ENCODE measurements around the gene GIGYF2. TPM values are rescaled to one million over a fixed set of nuclear protein-coding genes. Genes with fewer than 3 reads are reported as not detected.

The GIGYF2 gene
- total and polyA plus RNA-seq, 2 experiments from 2014 or later, result 29.8 to 63.6 TPM

- Histone ChIP-seq H3K4me2 (no peak within 1 kb of the TSS), H3K9me2 (replicated peaks; ENCODE audit: insufficient read depth) (no peaks in the 10 kb centered on the region), H3K79me2 (no peaks in the 10 kb centered on the region), H2AFZ (no peak within 1 kb of the TSS), H3K27me3 (no peaks in the 10 kb centered on the region), H3K4me1 (ENCODE audit: insufficient read depth) (peaks cover 4% of the 10 kb centered on the region), H4K20me1 (ENCODE audit: insufficient read depth, poor library complexity, severe bottlenecking) (no peaks in the 10 kb centered on the region), H3K36me3 (replicated peaks; ENCODE audit: insufficient read depth, low read depth) (no peaks in the 10 kb centered on the region), H3K4me3 (no peak within 1 kb of the TSS), H3K27ac (no peak within 1 kb of the TSS), H3K9me3 (ENCODE audit: low read depth) (no peaks in the 10 kb centered on the region)
- WGBS (ENCODE audit: low lambda C conversion rate, missing lambda C conversion rate), result 89% methylated on average over 12 of the region's 21 CpGs
- no peak for TF ChIP-seq EZH2 (IDR thresholded peaks at IDR 0.05; ENCODE audit: borderline replicate concordance)
- TF ChIP-seq, protein P1, sequence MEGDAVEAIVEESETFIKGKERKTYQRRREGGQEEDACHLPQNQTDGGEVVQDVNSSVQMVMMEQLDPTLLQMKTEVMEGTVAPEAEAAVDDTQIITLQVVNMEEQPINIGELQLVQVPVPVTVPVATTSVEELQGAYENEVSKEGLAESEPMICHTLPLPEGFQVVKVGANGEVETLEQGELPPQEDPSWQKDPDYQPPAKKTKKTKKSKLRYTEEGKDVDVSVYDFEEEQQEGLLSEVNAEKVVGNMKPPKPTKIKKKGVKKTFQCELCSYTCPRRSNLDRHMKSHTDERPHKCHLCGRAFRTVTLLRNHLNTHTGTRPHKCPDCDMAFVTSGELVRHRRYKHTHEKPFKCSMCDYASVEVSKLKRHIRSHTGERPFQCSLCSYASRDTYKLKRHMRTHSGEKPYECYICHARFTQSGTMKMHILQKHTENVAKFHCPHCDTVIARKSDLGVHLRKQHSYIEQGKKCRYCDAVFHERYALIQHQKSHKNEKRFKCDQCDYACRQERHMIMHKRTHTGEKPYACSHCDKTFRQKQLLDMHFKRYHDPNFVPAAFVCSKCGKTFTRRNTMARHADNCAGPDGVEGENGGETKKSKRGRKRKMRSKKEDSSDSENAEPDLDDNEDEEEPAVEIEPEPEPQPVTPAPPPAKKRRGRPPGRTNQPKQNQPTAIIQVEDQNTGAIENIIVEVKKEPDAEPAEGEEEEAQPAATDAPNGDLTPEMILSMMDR (IDR thresholded peaks at IDR 0.05; ENCODE audit: poor library complexity), result no peak
- TF ChIP-seq EZH2phosphoT487 (IDR thresholded peaks at IDR 0.05; ENCODE audit: low read depth, severe bottlenecking, unreplicated experiment), result no peak
- no peak for DNase-seq (ENCODE audit: low spot score)
Observed at GRCh38 chr2:232870018-232870765, 173.1 kb downstream of the GIGYF2 start, which contains the start of gene SNORC. Gene SNORC (plus strand): TSS chr2:232870264. CDS start chr2:232870342, 78 bp downstream.

- no peak overlapping the region for H2AFZ ChIP-seq
- no peaks in the 10 kb centered on the region for H3K9me2 ChIP-seq (replicated peaks; ENCODE audit: insufficient read depth)
- no peaks in the 10 kb centered on the region for H3K27me3 ChIP-seq
- TF ChIP-seq, protein P1 (IDR thresholded peaks at IDR 0.05; ENCODE audit: poor library complexity), result no peak
- H3K79me2 ChIP-seq, result no peaks in the 10 kb centered on the region
- H3K27ac ChIP-seq, result no peak overlapping the region
- H4K20me1 ChIP-seq (ENCODE audit: insufficient read depth, poor library complexity, severe bottlenecking), result no peaks in the 10 kb centered on the region
- H3K4me3 ChIP-seq, result no peak overlapping the region
- 91% methylated on average over 17 of the region's 17 CpGs for WGBS (ENCODE audit: low lambda C conversion rate, missing lambda C conversion rate)
- H3K4me1 ChIP-seq (ENCODE audit: insufficient read depth), result peaks cover 7% of the 10 kb centered on the region
- DNase-seq (ENCODE audit: low spot score), result no peak
- no peaks in the 10 kb centered on the region for H3K36me3 ChIP-seq (replicated peaks; ENCODE audit: insufficient read depth, low read depth)
- H3K4me2 ChIP-seq, result no peak overlapping the region
- no peaks in the 10 kb centered on the region for H3K9me3 ChIP-seq (ENCODE audit: low read depth)
Observed at GRCh38 chr2:232870766-232871371, 173.7 kb downstream of the GIGYF2 start.

DNA sequence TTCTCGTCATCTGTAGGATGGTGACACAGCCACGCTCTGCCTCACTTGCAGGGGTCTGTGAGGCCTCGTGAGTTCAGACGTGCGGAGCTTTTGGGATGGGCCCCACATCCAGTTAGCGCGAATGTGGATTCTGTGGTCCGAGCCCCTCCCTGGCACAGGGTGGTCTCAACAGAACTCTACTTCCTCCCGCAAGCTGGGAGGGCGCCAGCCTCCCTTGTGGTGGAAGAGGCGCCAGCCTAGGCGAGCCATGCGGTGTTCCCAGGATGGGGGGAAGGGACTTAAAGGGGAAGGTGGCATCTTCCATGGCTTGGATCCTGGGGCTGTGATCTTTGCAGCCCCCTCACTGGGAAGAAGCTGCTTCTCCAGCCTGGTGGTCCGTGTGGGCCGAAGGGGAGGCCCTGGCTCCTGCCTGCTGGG, 174.3 kb downstream of the GIGYF2 start:
- H3K4me1 ChIP-seq (ENCODE audit: insufficient read depth), result peaks cover 8% of the 10 kb centered on the region
- DNase-seq (ENCODE audit: low spot score), result no peak
- no peaks in the 10 kb centered on the region for H3K9me3 ChIP-seq (ENCODE audit: low read depth)
- H4K20me1 ChIP-seq (ENCODE audit: insufficient read depth, poor library complexity, severe bottlenecking), result no peaks in the 10 kb centered on the region
- no peak overlapping the region for H3K4me3 ChIP-seq
- WGBS (ENCODE audit: low lambda C conversion rate, missing lambda C conversion rate), result 93% methylated on average over 15 of the region's 15 CpGs
- H3K27ac ChIP-seq, result no peak overlapping the region
- TF ChIP-seq, protein P1 (IDR thresholded peaks at IDR 0.05; ENCODE audit: poor library complexity), result no peak
- TF ChIP-seq EZH2 (IDR thresholded peaks at IDR 0.05; ENCODE audit: borderline replicate concordance), result no peak
- no peak for TF ChIP-seq EZH2phosphoT487 (IDR thresholded peaks at IDR 0.05; ENCODE audit: low read depth, severe bottlenecking, unreplicated experiment)
- H3K9me2 ChIP-seq (replicated peaks; ENCODE audit: insufficient read depth), result no peaks in the 10 kb centered on the region
- H3K79me2 ChIP-seq, result no peaks in the 10 kb centered on the region
- no peaks in the 10 kb centered on the region for H3K27me3 ChIP-seq
- H3K4me2 ChIP-seq, result no peak overlapping the region
- no peaks in the 10 kb centered on the region for H3K36me3 ChIP-seq (replicated peaks; ENCODE audit: insufficient read depth, low read depth)
- no peak overlapping the region for H2AFZ ChIP-seq

All from hepatocyte (in vitro differentiated cells).